K562 treated with DMSO at 1 percent for 24 hours (cell line): ENCODE data around the gene DNAJB11. TPM values are rescaled to one million over a fixed set of nuclear protein-coding genes. Genes with fewer than 3 reads are reported as not detected.

Source experiments
- total RNA-seq: library from RNA; unstranded; fragments of 300-600 nt; gene quantifications from 2 replicates; pipeline ENCODE4 v1.2.3, GENCODE V29; 2022; ENCODE audit warnings: low read depth; ENCODE audit not compliant: insufficient read depth

DNAJB11 gene
- 61.1 and 70.6 TPM in 2 replicates for total RNA-seq

DNA sequence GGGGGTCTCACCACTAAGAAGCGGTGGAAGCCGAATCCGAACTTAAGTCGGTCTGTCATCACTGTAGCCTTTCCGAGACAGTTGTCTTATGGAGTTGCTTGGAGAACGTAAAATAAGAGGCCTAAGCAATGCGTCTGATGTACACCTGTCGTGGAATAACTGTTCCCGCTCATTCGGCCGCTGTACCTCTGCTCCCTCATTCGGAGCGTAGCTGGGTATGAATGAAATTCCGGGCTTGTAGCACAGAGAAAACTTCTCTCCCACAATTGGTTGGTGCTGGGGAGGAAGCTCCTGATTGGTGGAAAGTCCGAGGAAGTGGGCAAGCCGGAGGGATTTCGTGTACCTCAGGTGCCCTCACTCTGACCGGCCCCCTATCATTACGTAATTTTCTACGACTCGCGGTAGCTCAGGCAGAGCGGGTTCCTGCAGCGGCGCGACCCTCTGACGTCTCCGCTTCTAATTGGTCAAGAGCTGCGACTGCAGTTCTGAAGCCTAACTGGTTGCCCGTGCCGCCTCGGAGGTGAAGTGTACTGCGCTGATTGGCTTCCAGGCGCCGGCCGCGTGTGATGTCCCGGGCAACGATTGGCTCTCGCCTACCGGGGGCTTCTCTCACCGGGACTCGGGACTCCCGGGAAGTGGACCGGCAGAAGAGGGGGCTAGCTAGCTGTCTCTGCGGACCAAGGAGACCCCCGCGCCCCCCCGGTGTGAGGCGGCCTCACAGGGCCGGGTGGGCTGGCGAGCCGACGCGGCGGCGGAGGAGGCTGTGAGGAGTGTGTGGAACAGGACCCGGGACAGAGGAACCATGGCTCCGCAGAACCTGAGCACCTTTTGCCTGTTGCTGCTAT, at the start of gene DNAJB11:
TSS of gene DNAJB11 (plus strand) at position 625 of the 845 bp plus-strand sequence. CDS start at position 803, 178 bp downstream.

DNA sequence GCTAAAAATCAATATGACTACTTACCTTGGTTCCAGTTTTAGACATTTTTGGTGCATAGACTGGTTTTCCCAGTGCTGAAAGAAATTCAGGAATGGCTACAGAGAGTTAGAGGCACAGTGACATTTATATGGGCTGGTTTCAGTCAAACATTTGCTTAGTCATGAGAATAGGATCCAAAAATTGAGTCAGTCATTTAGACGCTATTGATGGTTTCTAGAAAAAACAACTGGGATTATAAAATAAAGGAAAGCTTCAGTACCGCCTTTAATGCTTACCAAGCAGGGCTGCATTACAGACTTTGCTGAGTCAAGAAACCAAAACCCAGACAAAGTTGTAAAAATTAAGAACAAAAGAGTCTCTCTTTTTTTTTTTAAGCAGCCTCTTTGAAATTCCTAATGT, 26.2 kb upstream of the DNAJB11 start, which contains the start of gene CRYGS:
TSS of gene CRYGS (minus strand) at position 100 of the 400 bp plus-strand sequence. CDS start at position 46, 54 bp downstream.

GRCh38 chr3:186567072-186567921, 3.2 kb upstream of the DNAJB11 start, which contains the start of gene TBCCD1:
TBCCD1 (minus strand) TSS chr3:186567339; CDS start chr3:186564329, 3,010 bp downstream.

GRCh38 chr3:186612721-186613636, 42.5 kb downstream of the DNAJB11 start, which contains the start of gene AHSG:
AHSG (plus strand) TSS chr3:186613060; CDS start chr3:186613142, 82 bp downstream.

Other genes starting within 250 kb of the DNAJB11 start
- gene DGKG, start 208.5 kb upstream of the DNAJB11 start, total RNA-seq: 0.05 and 0.09 TPM in 2 replicates
- gene CRYGS, start 26.3 kb upstream of the DNAJB11 start, total RNA-seq: 1.2 and 1.3 TPM in 2 replicates
- 9.8 and 11.3 TPM in 2 replicates for gene TBCCD1, start 3.4 kb upstream of the DNAJB11 start, total RNA-seq
- not detected in 2 replicates for gene AHSG, start 42.3 kb downstream of the DNAJB11 start, total RNA-seq
- gene FETUB, start 69.7 kb downstream of the DNAJB11 start, total RNA-seq: not detected in 2 replicates
- gene HRG, start 95.3 kb downstream of the DNAJB11 start, total RNA-seq: not detected in 2 replicates
- not detected in 2 replicates for gene KNG1, start 146.6 kb downstream of the DNAJB11 start, total RNA-seq
- gene EIF4A2, start 212.9 kb downstream of the DNAJB11 start, total RNA-seq: 156 and 160 TPM in 2 replicates
- 107 TPM in 2 replicates for gene RFC4, start 235.8 kb downstream of the DNAJB11 start, total RNA-seq